Activated T-cell treated with anti-CD3 and anti-CD28 coated beads, Interleukin-2, amount 50 U/mL, for 24 hours (primary cell): ENCODE results near the gene WRAP73.
A peak's percentile ranks its signal among the peaks of the same experiment; 100 is the strongest.
"Not testable (repeated sequence)": the region's sequence is repeated elsewhere in the genome, so short reads cannot be mapped to it uniquely, and the experiment has no call there.

ENCODE experiments used
- DNase-seq: peaks from one replicate; pipeline ENCODE4 v3.0.0-alpha.2; 2020
- H3K27ac Mint-ChIP-seq: 2 replicates; pipeline ENCODE4 v1.8.0; 2020; ENCODE audit warnings: mild to moderate bottlenecking, mixed read lengths
- H3K27me3 Mint-ChIP-seq: 2 replicates; pipeline ENCODE4 v1.8.0; 2020; ENCODE audit warnings: mixed read lengths
- H3K36me3 Mint-ChIP-seq: 2 replicates; pipeline ENCODE4 v1.8.0; 2020; ENCODE audit warnings: low read depth, mixed read lengths
- H3K4me1 Mint-ChIP-seq: 2 replicates; pipeline ENCODE4 v1.8.0; 2020; ENCODE audit warnings: low read depth, mixed read lengths
- H3K4me3 Mint-ChIP-seq: 2 replicates; pipeline ENCODE4 v1.8.0; 2020; ENCODE audit warnings: mild to moderate bottlenecking, moderate library complexity, mixed read lengths
- H3K9me3 Mint-ChIP-seq: 2 replicates; pipeline ENCODE4 v1.8.0; 2020; ENCODE audit warnings: mixed read lengths

Gene WRAP73

DNA sequence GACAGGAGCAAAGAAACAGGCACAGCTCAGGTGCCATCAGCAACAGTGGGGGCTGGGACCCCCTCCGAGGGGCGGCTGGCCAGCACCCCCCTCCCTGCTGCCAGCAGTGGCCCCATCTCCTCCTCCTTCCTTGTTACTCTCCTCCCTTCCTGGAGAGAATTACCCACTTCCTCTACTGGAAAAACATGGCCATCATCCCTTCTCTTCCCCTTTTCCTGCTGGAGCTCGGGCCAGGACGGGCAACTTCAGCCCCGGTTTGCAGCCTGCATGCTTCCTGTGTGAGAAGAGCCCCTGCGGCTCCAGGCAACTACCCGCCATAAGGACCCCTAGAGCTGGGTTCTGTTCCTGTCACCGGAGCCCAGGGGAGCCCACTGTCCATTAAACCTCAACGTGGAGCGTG, 56.2 kb downstream of the WRAP73 start:
- H3K36me3 Mint-ChIP-seq, result no peaks in the 10 kb centered on the region
- DNase-seq, result no peak
- no peaks in the 10 kb centered on the region for H3K9me3 Mint-ChIP-seq
- no peak overlapping the region for H3K4me3 Mint-ChIP-seq
- H3K27me3 Mint-ChIP-seq, result no peaks in the 10 kb centered on the region
- H3K27ac Mint-ChIP-seq, result no peak overlapping the region
- peaks cover 15% of the 10 kb centered on the region for H3K4me1 Mint-ChIP-seq

GRCh38 chr1:3593334-3593733, 56.6 kb downstream of the WRAP73 start:
- peaks cover 14% of the 10 kb centered on the region for H3K4me1 Mint-ChIP-seq
- no peak for DNase-seq

DNA sequence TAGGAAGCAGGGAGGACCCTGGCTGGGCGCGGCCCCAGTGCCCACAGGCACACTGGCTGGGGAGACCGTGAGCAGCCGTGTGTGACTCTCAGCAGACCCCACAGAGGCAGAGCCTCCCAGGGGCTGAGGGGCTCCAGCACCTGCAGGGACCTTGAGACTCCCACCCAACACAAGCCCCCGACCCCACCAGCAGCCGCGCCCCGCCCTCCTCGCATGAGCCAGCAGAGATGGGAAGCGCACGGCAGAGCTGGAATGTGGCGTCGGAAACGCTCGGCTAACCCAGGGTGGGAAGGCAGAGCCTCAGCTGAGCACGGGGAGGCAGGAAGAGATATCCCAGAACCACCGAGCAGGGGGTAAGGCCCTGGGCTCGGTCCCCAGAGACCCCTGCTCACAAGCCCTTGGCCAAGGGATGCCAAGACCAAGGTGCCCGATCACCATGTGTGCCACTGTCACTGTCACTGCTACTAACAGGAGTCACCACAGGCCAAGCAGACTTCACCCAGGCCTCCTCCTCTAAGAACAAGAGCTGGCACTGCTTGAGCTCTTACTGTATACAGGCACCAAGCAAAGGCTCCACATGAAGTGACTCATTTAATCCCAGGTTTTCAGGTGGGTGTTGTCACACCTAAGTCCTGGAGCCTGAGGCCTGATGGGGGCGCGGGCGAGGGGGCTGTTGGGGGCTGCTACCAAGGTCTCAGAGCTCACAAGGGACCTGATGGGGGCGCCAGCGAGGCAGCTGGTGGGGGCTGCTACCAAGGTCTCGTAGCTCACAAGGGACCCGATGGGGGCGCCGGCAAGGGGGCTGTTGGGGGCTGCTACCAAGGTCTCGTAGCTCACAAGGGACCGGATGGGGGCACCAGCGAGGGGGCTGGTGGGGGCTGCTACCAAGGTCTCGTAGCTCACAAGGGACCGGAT, 58.7 kb downstream of the WRAP73 start:
- no peak for DNase-seq
- no peaks in the 10 kb centered on the region for H3K27me3 Mint-ChIP-seq
- no peak overlapping the region for H3K27ac Mint-ChIP-seq

More at GRCh38 chr1:3593334-3593733, 56.6 kb downstream of the WRAP73 start:
- no peak overlapping the region for H3K27ac Mint-ChIP-seq
- no peaks in the 10 kb centered on the region for H3K27me3 Mint-ChIP-seq
- H3K9me3 Mint-ChIP-seq, result no peaks in the 10 kb centered on the region
- H3K36me3 Mint-ChIP-seq, result no peaks in the 10 kb centered on the region
- no peak overlapping the region for H3K4me3 Mint-ChIP-seq

GRCh38 chr1:3590139-3590763, 59.7 kb downstream of the WRAP73 start:
- Mint-ChIP-seq H3K27me3 (no peaks in the 10 kb centered on the region), H3K27ac (no peak overlapping the region)

More for the DNA sequence above, 58.7 kb downstream of the WRAP73 start:
- no peak overlapping the region for H3K4me3 Mint-ChIP-seq
- H3K36me3 Mint-ChIP-seq, result no peaks in the 10 kb centered on the region
- H3K9me3 Mint-ChIP-seq, result no peaks in the 10 kb centered on the region
- no peaks in the 10 kb centered on the region for H3K4me1 Mint-ChIP-seq

GRCh38 chr1:3588395-3588794, 61.5 kb downstream of the WRAP73 start:
- Mint-ChIP-seq H3K36me3 (no peaks in the 10 kb centered on the region), H3K27me3 (no peaks in the 10 kb centered on the region), H3K4me1 (no peaks in the 10 kb centered on the region), H3K27ac (no peak overlapping the region), H3K9me3 (no peaks in the 10 kb centered on the region), H3K4me3 (no peak overlapping the region)
- DNase-seq, result no peak

More at GRCh38 chr1:3590139-3590763, 59.7 kb downstream of the WRAP73 start:
- Mint-ChIP-seq H3K4me3 (no peak overlapping the region), H3K4me1 (no peaks in the 10 kb centered on the region), H3K36me3 (no peaks in the 10 kb centered on the region), H3K9me3 (no peaks in the 10 kb centered on the region)
- DNase-seq, result no peak

DNA sequence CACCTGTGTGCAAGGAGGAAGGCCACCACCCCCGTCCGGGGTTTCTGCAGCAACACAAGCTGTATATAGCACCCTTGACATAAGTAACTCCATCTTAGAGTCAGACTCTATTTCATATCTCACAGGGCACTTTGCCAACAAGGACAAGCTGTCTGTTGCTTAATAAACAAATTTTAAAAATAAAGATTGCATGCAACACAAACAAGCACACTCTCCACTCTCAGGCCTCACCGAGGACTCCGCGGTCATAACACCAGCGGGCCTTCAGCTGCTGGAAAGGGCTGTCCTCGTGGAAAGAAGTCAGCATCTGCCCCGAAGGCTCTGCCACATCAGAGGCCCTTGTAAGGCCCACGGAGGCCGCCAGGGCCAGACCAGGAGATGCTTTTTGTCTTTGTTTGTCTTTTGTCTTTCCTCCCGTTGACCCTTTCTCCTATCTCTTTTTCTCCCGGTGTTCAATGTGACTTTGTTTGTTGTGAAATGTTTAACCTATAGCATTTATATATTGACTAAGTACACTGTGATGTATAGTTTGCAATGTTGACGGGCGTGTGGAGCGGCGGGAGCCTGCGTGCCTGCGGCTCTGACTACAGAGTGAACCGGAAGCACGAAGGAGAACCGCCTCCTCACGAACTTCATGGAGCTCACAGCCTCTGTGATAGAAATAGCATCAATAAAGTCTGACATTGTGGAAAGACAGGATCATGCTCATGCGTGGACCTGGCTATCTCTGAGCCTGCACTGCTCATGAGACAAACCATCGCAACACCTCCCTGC, 62.7 kb downstream of the WRAP73 start:
- Mint-ChIP-seq H3K4me3 (no peak overlapping the region), H3K9me3 (no peaks in the 10 kb centered on the region), H3K27me3 (no peaks in the 10 kb centered on the region), H3K36me3 (no peaks in the 10 kb centered on the region), H3K4me1 (no peaks in the 10 kb centered on the region), H3K27ac (no peak overlapping the region)
- no peak for DNase-seq

- DNase-seq, result no peak
- H3K27me3 Mint-ChIP-seq, result no peaks in the 10 kb centered on the region
Observed at GRCh38 chr1:3585940-3586568, 63.8 kb downstream of the WRAP73 start.

DNA sequence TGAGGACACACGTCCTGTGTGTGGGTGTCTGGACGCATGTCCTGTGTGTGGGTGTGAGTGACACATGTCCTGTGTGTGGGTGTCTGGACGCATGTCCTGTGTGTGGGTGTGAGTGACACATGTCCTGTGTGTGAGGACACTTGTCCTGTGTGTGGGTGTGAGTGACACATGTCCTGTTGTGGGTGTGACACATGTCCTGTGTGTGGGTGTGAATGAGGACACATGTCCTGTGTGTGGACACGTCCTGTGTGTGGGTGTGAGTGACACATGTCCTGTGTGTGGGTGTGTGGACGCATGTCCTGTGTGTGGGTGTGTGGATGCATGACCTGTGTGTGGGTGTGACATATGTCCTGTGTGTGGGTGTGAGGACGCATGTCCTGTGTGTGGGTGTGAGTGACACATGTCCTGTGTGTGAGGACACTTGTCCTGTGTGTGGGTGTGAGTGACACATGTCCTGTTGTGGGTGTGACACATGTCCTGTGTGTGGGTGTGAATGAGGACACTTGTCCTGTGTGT, 64.5 kb downstream of the WRAP73 start:
- not testable (repeated sequence) for DNase-seq, H3K36me3 Mint-ChIP-seq, H3K4me1 Mint-ChIP-seq, H3K4me3 Mint-ChIP-seq, H3K27ac Mint-ChIP-seq, H3K9me3 Mint-ChIP-seq, H3K27me3 Mint-ChIP-seq

More at GRCh38 chr1:3585940-3586568, 63.8 kb downstream of the WRAP73 start:
- Mint-ChIP-seq H3K9me3 (no peaks in the 10 kb centered on the region), H3K27ac (no peak overlapping the region), H3K4me3 (no peak overlapping the region), H3K4me1 (no peaks in the 10 kb centered on the region), H3K36me3 (no peaks in the 10 kb centered on the region)

- Mint-ChIP-seq H3K9me3 (no peaks in the 10 kb centered on the region), H3K36me3 (no peaks in the 10 kb centered on the region), H3K4me3 (no peak overlapping the region), H3K27me3 (no peaks in the 10 kb centered on the region), H3K4me1 (no peaks in the 10 kb centered on the region), H3K27ac (no peak overlapping the region)
- DNase-seq, result peak; percentile 41
Observed at GRCh38 chr1:3584915-3585314, 65.0 kb downstream of the WRAP73 start.

- not testable (repeated sequence) for H3K4me3 Mint-ChIP-seq, H3K27ac Mint-ChIP-seq, H3K4me1 Mint-ChIP-seq, H3K27me3 Mint-ChIP-seq, DNase-seq, H3K36me3 Mint-ChIP-seq, H3K9me3 Mint-ChIP-seq
Observed at GRCh38 chr1:3583751-3584150, 66.2 kb downstream of the WRAP73 start.

DNA sequence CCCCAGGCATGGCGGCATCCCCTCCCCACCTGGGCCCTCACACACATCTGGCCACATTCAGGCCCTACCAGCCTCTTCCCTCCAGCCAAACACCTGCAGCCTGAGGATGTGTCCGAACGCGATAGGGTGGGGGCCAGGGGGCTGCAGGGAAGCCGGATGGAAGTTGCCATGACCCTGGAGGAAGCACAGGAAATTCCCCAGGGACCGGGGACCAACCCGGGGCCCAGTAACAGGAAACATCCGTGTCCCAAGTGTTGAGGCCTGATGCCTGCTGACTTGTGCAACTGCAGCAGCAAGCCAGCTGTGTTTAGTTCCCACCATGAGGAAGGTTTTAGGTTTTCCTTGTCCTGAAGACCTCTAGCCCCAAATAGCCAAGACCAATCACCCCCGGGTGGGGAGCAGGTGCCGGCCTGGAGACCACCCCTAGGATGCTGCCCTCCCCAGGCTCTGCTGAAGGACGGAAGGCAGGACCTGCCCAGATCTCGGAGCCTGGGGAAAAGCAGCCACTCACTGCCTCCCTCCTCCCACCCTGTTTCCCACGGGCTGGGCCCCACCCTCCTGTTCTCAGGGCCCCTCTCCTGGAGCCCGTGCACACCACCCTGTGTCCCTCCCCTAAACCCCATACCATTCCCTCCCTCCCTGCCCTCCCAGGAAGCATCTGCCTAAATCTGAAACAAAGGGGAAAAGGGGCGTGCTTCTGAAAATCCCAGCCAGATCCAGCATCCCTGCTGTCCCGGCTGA, 68.4 kb downstream of the WRAP73 start:
- H3K4me1 Mint-ChIP-seq, result no peaks in the 10 kb centered on the region
- no peaks in the 10 kb centered on the region for H3K27me3 Mint-ChIP-seq
- no peaks in the 10 kb centered on the region for H3K36me3 Mint-ChIP-seq
- DNase-seq, result no peak
- H3K9me3 Mint-ChIP-seq, result no peaks in the 10 kb centered on the region
- H3K4me3 Mint-ChIP-seq, result no peak overlapping the region
- no peak overlapping the region for H3K27ac Mint-ChIP-seq
